ENCODE data around the gene ZNF496.

ZNF496 gene

DNA sequence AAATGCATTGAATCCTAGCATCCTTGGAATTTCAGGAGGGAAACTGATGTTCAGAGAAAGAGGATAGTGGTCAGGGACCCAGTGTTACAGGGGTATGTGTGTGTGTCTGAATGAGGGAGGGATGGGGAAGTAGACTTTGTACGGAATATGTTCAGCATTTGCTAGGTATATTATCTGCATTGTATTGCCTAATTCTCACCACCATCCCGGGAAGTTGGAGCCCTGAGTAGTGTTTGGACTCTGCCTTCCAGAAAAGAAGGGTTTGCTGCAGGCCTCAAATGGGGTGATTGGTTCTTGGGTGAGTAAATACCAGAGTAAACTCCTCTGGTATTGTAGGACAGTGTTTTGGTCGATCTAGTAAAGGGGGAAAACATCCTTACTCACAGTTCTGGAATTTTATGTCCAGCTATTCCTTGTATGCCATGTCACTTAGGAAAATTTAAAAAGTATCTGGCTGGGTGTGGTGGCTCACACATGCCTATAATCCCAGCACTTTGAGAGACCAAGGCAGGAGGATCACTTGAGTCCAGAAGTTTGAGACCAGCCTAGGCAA lies 7.1 kb upstream of the ZNF496 start:
- TF ChIP-seq, protein P1, sequence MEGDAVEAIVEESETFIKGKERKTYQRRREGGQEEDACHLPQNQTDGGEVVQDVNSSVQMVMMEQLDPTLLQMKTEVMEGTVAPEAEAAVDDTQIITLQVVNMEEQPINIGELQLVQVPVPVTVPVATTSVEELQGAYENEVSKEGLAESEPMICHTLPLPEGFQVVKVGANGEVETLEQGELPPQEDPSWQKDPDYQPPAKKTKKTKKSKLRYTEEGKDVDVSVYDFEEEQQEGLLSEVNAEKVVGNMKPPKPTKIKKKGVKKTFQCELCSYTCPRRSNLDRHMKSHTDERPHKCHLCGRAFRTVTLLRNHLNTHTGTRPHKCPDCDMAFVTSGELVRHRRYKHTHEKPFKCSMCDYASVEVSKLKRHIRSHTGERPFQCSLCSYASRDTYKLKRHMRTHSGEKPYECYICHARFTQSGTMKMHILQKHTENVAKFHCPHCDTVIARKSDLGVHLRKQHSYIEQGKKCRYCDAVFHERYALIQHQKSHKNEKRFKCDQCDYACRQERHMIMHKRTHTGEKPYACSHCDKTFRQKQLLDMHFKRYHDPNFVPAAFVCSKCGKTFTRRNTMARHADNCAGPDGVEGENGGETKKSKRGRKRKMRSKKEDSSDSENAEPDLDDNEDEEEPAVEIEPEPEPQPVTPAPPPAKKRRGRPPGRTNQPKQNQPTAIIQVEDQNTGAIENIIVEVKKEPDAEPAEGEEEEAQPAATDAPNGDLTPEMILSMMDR (IDR thresholded peaks at IDR 0.05) = no peak
- Histone ChIP-seq H3K4me3 (no peak overlapping the region), H3K27ac (no peak overlapping the region)
- DNase-seq (ENCODE audit: low spot score) = no peak

DNA sequence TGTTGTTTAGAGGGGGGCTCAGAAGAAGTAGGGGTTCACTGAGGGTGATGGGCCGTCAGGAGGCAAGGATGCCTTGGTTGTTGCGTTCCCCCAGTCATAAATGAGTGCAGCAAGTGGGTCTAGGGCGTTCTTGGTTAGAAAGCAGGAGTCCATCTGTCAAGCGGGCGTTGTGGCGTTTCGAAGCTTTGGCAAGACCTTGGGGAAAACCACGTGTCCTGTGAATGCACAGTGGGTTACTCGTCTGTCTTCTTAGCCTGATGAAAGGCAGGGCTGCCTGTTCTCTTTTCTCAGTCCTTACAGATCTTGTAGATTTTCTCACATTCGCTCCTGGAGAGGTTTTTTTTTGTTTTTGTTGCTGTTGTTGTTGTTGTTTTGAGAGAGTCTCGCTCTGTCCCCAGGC lies 6.3 kb upstream of the ZNF496 start:
- TF ChIP-seq, protein P1 (IDR thresholded peaks at IDR 0.05) = no peak
- DNase-seq (ENCODE audit: low spot score) = no peak
- Histone ChIP-seq H3K4me3 (no peak overlapping the region), H3K27ac (no peak overlapping the region)

DNA sequence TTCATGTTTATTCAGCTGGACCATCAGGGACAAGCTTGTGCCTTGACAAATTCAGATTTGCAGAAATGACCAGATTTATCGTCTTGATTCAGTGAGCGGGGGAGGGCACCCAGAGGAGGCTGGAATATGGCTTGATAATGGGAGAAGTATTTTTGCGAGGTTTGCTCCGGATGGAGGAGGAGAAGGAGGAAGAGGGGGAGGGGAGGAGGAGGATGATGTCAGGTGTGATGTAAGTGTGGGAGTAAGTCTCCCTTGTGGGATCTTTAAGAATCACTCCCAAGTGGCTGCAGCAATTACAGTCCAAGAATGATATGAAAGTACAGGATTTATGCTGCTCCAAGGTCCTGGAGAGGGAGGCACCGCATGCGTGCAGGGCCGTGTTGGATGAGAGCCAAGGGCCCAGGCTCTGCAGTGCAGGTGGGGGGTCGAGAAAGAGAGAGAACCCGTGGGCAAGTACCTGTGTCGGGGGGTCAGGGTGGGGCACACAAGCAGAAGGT lies 5.6 kb upstream of the ZNF496 start:
- Histone ChIP-seq H3K4me3 (no peak overlapping the region), H3K27ac (no peak overlapping the region)
- no peak for DNase-seq (ENCODE audit: low spot score)
- TF ChIP-seq, protein P1 (IDR thresholded peaks at IDR 0.05) = no peak

DNA sequence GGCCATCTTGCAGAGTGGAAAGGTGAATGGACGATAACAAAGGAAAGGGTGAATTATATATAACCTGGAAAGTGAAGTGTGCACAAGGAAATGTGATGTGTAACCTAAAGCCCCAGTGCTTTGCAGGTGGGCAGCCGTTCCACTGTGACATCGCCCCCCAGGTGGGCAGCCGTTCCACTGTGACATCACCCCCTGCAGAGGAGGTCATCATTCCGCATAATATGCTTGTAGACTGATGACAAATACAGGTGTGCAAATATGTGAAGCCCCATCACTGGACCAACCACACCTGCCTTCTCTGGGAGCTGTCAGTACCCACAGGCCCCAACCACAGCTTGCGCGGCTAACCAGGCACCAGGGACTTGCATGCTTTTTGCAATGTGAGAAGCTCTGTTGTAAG lies 4.7 kb upstream of the ZNF496 start:
- TF ChIP-seq, protein P1 (IDR thresholded peaks at IDR 0.05) = no peak
- H3K27ac ChIP-seq = no peak overlapping the region
- H3K4me3 ChIP-seq = no peak overlapping the region
- DNase-seq (ENCODE audit: low spot score) = no peak

DNA sequence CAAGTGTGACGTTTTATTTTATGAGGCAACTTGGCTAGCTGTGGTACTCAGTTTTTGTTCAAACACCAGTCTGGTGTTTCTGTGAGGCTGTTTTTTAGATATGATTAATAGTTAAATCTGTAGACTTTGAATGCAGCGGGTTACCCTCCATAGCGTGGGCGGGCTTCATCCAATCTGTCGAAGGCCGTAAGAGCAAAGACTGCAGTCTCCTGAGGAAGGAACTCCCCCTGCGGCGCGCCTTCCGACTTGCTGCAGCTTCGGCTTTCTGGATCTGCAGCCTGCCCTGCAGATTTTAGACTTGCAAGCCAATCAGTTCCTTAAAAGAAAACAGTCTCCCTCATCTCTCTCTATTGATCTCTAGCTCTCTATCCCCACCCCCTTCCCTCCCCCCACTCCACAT lies 4.2 kb upstream of the ZNF496 start:
- TF ChIP-seq, protein P1 (IDR thresholded peaks at IDR 0.05) = no peak
- no peak overlapping the region for H3K27ac ChIP-seq
- H3K4me3 ChIP-seq = no peak overlapping the region
- DNase-seq (ENCODE audit: low spot score) = no peak

DNA sequence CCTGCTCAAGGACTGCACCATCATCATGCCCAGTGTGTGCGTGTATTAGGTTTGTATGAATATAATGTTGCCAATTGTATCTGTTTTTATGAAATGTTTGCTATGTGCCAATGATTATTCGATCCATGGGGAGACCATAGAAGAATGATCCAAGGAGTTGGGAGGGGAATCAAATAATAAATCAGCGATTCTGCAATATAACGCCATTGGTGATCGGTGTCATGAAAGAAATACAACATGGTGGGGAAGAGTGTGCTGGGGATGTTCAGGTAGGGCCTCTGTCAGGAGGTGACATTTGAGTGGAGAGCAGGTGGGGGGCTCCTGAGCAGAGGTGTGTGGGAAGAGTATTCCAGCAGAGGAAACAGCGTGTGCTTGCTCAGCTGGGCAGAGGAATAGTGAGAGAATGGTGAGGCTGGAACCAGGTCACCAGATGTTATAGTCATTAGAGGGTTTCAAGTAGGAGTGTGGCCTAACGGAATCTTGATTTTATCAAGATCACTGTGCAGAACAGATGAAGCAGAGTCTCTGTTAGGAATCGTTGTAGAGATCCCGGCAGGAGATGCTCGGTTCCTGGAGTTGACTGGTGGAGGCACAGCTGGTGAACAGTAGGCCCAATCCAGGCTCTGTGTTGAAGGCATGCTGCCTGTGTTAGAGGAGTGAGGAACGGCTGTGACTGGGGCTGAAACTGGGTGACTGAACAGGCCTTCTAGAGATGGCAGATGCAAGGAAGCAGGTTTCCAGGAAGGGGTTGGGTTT lies 2.9 kb upstream of the ZNF496 start:
- H3K4me3 ChIP-seq = no peak overlapping the region
- DNase-seq (ENCODE audit: low spot score) = no peak
- TF ChIP-seq, protein P1 (IDR thresholded peaks at IDR 0.05) = no peak
- no peak overlapping the region for H3K27ac ChIP-seq
